HG03575 (cell line): ENCODE results near the gene AUTS2.
A peak's percentile ranks its signal among the peaks of the same experiment; 100 is the strongest.

Experiments used
- ATAC-seq: cut with Tn5 transposase; IDR thresholded peaks from one replicate; pipeline ENCODE4 v1.9.1; 2021; ENCODE audit not compliant: unreplicated experiment, insufficient number of reproducible peaks, low FRiP score; ENCODE audit errors: extremely low read depth

Gene AUTS2

DNA sequence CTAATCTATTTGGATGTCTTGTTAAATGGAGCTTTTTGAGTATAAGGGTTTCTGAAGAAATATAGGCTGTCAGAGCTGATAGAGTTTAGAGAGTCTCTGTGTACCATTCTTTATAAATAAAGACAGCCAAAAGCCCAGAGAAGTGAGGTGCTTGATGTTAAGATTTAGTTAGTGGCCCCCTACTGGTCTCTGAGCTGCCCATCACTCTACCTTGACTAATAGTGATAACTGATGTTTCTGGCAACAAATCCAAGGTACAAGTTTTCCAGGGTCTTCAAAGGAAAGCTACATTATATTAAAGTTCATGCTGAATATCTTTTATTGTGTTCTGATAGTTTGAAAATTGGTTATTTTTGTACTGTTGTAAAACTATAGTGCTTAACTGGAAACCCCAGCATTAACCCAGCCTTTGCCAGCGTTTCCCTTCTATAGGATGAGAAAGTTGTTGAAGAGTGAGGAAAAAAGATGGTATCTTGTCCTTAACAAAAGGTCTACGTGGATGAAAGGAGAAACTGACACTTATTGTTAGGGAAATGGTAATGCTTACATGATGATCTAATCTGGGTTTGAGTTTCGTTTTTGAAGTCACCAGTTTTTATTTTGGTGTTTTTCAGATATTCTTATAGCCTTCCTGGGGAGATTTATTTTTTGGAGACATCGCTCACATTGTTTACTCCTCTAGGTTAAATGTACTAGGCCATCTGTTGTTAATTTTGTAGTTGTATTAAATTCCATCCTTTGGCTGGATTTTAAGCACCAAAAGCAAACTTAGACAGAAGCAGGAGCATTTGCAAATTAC lies 79.0 kb downstream of the AUTS2 start:
- ATAC-seq = no peak

DNA sequence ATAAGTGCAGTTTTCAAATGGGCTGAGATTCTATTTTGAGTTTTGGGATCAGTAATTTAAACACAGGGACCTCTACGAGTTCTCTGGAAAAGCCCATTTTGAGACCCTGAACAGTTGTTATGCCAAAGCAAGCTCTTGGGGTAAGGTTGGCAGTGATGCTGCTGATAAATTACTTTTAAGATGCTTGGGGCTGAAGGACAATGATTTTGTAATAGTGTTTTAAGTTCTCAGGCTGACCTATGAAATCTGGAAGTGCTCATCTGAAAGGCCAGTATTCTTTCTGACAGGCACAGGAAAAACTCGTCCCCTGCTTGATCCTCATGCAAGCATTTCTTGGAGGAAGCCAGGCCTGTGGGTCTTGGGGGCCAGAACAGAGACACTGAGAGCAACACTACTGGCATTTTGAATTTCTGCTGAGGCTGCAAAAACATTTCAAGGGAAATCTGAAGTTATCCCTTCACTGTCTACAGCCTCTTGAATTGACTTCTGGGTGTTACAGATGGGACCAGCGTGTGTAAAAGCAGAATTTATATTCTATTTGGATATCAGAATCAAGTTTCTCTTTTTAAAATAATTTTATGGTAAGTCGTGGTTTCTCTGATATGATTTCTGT lies 79.7 kb downstream of the AUTS2 start:
- ATAC-seq = no peak

DNA sequence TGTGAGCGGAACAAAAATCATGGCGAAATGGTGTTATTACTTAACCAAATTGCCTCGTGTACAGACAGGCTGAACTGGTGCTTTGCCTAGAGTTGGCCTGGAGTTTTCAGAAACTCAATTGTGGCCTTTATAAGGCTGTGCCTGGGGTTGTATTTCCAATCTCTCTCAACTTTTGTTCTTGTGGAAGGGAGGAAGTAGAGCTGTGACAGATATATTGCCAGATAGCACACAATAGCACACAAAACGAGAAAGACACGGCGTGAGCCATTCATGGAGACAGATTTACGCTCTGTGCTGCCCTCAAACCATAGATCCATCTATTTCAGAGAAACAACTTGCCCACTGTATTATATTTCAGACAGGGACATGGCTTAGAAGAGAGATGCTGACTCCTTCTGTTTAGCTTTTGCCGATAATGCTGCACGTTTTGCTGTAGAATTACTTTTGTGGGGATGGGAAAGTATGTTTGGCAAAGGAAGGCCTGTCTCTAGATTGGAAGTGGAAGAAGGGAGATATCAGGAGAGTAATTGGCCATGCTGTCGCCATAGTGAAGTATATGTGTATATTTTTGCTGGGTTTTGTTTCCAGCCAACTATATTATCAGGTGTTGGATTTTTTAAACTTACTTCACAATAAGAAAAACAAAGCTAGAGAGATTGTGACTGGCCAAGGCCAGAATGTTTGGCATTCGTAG lies 80.4 kb downstream of the AUTS2 start:
- no peak for ATAC-seq

DNA sequence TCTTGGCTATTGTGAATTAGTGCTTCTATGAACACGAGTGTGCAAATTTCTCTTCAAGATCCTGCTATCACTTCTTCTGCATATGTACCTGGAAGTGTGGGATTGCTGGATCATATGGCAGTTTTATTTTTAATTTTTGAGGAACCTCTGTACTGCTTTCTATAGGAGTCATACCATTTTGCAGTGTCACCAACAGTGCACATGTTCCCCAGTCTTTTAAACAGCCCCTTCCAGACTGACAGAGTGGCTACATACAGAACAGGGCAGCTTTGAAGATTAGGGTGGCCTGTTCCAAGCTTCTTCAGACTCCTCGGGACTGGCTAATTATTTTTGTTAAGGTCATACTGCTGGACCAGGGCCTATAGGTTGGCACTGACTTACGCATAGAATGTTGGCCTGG lies 82.9 kb downstream of the AUTS2 start:
- no peak for ATAC-seq

DNA sequence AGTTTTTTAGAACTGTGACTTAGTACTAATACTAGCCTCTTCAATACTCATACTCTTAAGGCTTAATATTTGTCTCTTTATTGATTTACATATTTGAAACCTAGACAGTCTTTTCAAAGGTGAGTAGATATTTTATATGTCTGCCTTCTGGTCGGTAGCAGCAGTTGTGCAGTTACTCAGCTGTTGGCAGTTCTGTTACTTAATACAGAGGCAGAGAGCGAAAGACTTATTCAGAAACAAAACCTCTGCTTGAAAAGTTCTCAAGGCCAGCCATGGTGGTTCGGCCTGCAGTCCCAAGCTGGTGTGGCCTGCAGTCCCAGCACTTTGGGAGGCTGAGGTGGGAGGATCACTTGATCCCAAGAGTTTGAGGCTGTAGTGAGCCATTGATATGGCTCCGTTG lies 84.2 kb downstream of the AUTS2 start:
- no peak for ATAC-seq

DNA sequence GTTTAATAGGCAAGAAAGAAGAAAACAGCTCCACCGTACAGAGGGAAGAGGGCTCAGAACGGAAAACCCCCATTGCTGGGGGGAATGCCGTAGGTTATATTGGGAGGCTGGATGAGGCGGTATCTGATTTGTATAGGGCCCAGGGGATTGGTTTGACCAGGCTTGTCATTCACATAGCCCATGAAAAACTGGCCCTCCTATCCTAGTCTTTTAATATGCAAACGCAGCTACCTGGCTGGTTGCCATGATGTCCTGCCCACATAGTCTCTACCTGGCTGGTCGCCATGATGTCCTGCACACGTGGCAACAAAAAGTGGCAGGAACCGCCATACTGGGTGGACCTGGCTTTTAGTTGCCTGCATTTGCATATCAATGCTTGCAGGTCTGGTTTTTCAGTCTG lies 84.7 kb downstream of the AUTS2 start:
- ATAC-seq = no peak

DNA sequence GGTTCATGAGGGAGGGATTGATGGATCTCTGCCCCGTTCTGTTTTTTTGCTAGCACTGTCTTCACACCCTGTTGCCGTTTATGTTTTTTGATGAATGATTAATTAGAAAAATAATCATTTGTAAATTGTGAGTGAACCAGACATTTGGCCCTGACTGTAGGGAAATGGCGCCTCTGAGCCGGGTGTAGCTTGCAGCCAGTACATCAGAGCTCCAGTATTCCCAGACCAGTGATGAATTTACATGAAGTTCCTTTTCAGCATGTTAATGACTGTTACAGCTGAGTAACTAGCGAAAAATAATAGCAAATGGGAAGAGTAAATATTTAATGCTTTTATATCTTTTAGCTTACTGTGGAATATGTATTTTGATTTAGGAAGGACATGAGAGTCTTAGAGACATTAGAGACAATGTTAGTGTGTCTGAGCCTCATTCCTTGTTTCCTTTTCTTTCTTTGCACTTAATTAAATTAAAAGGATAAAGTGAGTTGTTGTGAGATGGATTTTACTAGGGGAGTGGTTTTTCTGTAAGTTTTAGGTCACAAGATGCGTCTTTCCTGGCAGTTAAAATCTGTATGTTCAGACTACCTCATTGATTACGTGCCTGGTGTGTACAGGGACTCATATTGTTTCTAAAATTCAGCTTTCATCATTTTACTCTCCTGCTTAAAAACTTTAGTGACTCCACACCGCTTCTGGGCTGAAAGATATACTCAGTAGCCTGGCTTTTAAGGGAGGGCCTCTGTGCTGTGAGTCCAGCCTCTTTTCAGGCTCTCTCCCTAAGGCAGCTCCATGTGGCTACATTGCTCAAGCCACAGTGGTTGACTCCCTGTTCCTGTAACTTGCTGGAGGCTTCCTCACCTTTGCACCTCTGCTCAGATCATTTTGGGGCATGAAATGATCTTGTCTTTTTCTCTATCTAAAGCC lies 86.4 kb downstream of the AUTS2 start:
- ATAC-seq = no peak

DNA sequence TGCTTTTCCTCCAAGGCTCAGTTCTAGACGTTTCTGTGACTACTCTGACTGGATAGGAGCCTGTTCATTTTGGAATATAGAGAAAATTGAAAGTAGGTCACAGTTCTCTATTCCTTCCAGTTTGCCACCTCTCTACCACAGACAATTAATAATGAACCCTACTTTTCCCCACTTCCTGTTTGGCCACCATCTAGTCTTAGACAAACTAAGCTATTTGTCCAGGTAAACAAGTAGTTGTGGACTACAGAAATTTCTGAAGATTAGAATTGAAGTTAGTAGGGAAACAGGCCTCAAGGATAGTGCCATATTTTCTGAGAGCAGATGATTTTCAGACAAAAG lies 87.0 kb downstream of the AUTS2 start:
- ATAC-seq = no peak

DNA sequence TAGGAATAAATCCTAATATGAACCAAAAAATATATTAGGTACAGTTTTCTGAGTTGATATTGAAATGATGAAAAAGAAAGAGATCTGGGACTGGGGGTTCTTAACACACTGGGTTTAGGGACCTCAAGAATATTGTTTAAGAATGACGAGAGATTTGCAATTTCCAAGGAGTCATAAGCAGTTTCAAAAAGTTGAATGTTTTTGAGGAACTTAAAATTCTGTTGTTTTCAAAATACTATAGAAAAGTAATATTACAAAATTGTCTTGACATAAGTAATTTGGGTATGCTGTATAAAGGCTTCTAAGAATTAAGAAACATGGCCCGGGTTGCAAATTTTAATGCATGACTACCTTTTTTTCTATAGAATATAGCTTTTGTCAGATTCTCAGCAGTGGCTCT lies 88.1 kb downstream of the AUTS2 start:
- no peak for ATAC-seq

DNA sequence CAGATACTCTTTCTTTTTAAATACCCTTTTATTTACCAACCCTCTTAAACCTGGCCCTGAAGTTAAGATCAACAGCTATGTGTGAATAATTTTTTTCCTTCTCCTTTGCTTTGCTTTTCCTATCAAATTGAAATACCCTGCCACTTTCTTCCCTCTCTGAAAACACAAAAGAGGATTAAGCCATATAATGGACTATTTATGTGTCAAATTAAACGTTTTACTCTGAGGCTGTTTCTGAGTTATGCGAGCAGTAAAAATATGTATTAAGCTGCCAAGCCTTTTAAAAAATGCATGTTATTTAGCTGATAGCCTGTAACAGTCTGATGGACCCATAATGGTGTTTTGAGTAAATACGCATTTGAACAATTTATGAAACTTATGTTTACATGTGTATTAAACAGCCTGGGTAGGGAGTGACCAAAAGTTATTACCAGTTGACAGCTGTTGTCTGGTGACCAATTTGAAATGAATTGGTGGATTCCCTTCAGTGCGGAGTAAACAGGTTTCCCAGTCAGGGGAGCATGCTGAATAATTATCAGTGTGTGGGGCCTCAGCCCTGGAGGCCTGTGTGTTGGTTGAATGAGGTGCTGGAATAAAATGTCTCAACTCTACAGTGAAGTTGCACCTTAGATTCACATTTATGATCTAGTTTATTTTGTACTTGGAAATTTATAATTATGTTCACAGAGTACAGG lies 89.6 kb downstream of the AUTS2 start:
- no peak for ATAC-seq

DNA sequence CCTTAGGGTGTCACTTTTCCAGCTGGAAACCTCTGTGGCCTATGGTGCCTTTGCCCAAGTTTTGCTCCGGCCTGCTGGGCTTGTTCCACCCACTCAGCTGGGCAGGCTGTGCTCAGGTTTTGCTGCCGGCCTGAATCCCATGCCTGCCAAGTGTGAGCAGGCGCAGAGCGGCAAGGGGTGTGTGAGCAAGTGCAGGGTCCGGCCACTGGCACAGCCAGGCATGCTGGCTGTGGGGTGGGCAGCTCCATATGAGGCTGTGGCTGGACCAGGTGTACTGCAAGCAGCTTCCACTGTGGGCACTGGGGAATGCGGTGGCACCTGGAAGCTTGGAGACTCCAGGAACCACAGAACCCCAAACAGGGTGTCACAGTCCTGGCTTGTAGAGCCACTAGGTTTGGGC lies 92.1 kb downstream of the AUTS2 start:
- no peak for ATAC-seq

DNA sequence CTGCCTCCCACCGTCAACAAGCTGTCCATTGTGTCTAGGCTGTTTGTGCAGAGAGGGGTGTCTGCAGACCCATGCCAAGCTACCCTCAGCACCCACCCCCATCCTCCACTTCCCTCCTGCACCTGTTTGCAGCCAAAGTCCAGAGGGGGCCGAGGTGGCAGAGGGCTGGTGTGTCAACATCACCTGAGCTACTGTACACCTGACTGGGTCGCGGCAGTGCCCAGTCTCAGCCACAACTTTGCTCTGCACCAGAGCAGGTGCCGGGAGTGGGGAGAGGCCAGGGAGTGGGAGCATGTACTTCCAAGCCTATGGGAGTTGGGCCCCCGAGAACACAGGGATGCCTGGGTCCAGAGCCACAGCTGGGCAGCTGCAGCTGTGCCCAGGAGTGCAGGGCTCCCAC lies 93.1 kb downstream of the AUTS2 start:
- no peak for ATAC-seq

DNA sequence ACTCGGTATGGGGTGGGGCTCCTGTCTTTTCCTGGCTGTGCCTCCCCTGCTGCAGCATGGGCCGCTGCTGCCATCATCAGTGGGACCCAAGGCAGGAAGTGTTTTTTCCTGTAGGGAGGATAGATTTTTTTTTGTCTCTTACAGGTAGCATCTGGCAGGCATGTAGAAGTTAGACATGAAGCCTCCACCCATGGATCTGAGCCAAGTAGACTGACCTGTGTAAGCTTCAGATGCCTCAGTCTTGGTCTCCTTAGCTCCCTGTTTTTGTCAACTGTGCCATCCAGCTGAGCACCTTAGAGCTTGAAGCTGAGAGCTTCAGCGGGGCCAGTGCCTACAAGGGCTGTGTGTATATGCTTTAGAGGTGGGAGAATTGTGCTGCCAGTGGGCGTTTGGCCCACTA lies 93.5 kb downstream of the AUTS2 start:
- ATAC-seq = no peak

DNA sequence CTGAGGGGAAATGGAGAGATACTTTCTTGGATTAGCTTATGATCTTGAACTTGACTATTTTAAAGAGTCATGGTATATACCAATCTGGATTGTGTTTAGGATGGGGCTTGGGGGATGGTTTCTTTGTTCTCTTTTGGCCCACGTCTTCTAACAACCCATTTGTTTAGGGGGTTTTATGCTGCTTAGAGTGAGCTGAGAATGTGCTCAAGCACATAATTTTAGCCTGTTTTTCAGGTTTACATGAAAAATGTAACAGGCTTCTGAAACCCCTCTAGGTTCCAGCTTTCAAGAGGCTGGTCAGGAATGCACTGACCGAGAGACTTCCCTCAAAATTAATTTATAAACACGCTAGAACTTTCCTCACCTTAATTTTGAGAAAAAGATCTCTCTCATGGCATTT lies 94.3 kb downstream of the AUTS2 start:
- no peak for ATAC-seq

DNA sequence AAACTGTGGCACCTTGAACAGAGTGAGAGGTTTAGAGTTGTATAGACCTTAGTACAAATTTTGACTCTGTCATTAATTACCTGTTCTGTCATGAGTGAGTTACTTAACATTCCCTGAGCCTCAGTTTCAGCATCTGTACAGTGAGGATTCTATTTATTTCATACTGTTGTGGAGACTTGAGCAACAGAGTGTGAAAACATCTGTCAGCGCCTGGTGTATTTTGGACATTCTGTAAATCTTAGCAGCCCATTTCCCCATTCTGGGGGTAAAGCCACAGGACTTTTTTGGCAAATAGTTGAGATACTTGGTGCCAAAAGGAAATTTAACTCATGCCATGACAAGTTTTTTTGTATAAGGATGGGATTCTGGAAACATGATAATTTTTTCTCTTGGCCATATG lies 94.8 kb downstream of the AUTS2 start:
- no peak for ATAC-seq

DNA sequence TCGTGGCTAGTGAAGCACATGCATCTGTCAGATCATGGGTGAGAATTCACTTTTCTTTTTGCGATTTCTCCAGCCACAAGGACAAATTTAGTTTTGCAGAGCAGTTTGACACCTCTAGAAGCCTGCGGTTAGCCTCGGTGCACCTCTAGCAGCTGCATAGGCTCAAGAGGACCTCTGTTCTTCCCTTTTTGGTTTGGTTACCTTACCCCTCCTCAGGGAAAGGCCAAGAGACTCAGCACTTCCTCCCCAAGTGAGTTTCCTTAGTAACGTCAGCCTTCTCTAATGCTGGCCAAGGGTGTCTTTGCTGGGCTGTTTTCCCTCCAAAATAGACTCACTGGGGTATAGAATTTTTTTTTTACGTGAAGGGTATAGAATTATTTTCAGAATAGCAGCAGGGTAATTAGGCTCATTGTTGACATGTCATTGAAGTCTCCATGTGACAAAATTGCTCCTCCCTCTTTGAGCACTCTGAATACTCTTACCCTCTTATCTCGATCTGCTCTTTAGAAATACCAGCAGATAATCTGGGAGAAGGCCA lies 97.8 kb downstream of the AUTS2 start:
- ATAC-seq = peak; percentile 72

DNA sequence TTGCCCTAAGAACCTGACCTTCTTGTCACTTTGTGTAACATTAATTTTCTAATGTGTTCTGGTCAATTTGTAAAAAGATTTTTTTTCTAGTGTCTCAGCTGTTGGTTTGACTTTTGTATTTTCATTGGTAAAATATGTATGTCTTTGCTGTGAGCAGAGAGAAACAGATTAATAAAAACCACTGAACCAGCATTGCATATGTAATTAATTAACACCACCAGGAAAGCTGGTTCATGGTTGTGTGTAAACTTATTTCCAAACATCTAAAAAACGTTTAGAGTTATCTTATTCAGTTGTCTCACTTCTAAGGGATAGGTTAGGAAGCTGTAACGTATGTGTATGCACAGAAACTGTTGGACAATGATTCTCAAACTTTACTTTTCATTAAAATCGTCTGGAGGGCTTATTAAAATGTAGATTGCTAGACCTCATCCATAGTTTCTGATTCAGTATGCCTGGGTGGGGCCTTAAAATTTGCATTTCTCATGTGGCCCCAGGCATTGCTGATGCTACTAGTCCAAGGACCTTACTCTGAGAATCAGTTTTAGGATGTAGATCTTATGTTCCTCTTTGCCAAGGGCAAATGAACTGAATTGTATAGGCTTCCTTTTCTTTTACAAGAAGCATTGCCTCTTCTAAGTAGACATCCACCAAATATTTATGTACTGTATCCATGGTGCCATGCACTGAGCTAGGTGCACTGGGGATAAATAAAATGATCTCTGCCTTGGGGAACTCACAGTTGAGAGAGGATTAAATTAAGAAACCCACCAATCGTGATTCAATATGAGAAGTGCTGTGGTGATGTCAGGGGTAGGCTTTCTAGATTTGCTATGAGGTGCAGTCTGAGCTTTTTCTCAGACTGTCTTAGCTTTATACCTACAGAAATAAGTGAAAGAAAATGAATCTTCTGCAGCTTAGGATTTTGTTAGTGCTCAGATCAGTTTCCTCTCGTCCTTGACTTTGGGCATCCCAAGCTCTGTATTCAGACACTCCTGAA lies 98.7 kb downstream of the AUTS2 start:
- no peak for ATAC-seq
